T-helper 2 cell (primary cell): ENCODE results near the gene CFAP70.
A peak's percentile ranks its signal among the peaks of the same experiment; 100 is the strongest.

Experiments used
- DNase-seq, 5 experiments: peaks; one replicate each; pipeline versions ENCODE4 v3.0.0 to v3.0.0-alpha.2; 2012 to 2022

CFAP70 gene

DNA sequence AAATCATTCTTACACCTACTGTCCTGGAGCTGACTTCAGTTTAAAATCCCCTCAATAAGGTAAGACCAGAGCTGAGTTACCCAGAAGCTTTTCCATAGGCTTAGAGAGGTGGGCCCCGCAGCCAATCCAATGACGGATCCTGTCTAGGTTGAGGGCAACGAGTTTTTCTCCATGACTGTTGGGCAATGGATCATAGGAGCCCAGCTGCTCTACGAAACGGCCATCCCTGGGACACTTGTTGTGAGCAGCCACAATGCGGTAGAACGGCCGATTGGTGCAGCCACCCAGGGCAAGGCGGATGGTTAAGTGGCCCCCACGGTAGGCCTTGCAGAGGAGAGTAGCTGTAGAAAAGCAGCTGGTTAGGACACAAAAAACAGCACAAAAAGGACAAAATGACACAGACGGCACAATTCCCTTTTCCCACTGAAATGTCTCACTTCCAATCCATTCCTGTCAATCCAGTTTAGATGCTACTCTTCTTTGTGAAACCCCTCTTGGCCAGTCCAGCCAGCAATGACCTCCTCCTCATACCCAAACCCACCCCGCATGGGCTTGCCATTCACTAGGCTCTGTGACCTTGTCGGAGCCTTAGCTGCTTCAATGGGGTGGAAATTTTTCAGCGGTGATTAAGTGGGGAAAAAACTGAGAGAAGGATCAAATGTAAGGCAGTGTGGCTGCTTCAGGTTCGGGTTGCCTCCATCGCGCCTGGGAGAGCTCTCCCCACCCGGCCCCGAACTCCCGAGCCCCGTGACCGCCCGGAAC, 106.8 kb downstream of the CFAP70 start:
- DNase-seq = peak in 1 of 5 experiments; percentile 47

GRCh38 chr10:73248259-73248724, 110.4 kb downstream of the CFAP70 start:
- no peak for DNase-seq

DNA sequence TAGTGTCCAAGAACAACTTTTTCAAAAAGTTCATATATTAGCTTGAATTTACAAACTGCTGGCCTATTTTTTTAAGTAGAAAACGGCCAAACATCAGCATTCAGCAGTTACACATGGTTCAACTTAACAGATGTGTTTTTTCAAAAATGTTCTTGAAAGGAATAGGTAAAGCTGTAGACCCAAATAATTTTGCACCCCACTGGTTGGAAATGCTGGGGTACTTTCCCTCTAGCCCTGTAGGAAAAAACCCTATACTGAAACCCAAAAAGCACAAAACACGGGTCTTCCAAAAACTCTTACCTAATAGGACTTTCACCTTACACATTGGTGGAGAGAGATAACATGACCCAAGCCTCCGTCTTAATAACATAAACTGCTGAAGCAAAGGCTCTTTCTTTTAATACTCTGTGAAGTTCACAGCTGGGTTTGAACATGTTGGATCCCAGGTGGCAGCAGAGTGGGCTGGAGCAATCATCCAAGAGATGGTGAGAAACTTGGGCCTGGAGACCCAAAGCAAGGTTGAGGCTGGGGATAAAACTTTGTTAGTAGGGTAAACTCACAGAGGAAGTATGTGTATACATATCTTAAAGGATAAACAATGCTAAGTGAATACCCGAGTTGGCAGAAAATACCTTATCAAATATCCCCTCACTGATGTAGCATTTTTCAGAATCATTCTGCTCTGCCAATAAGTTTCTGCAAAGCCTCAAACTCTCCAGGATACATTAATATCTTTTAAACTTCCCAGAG, 111.0 kb downstream of the CFAP70 start:
- peak in 1 of 5 experiments; percentile 23 for DNase-seq

DNA sequence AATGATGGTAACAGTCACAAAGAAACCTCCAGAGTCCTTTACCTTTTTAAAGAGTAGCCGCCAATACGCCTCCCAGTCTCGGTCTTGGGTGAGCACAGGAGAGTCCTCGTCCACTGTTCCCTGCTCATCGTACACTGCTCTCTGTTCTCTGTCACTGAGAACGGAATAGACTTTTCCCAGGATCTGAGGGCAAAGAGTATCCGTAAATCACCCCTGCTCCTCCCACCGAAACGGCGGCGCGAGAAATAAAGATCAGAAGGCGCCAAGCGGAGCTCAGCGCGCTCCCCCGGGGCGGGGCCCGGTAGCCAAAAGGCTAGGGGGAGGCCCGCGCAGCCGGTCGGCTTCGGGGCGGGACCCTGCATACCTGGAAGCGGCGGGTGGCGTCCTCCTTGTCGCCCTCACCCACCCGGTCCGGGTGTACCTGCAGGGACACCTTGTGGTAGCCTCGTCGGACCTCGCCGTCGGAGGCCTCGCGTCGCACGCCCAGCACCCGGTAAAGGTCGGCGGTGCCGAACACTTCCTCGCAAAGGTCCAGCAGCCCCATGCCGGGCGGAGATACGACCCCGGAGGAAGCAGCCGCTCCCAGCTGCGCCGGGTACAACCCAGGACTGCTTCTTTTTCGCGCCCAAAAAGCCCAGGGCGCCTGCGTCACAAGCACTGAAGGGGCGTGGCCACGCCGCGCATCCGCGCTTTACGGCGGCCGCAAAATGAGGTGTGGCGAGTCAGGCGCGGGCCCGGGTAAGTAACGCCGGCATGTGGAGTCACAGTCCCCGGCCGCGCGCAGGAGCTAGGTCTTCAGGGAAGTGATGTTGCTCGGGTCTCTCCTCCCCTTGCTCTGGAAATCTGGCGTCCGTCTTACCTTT, 111.8 kb downstream of the CFAP70 start, which contains the start of gene DNAJC9:
Gene DNAJC9, minus strand, starts transcription at position 610 of the 863 bp plus-strand sequence. Its CDS starts 66 bp downstream, at position 544.
- peak; percentile 91 to 97 (median 94) for DNase-seq

GRCh38 chr10:73246322-73246645, 112.4 kb downstream of the CFAP70 start:
- DNase-seq = peak in 1 of 5 experiments; percentile 13

DNA sequence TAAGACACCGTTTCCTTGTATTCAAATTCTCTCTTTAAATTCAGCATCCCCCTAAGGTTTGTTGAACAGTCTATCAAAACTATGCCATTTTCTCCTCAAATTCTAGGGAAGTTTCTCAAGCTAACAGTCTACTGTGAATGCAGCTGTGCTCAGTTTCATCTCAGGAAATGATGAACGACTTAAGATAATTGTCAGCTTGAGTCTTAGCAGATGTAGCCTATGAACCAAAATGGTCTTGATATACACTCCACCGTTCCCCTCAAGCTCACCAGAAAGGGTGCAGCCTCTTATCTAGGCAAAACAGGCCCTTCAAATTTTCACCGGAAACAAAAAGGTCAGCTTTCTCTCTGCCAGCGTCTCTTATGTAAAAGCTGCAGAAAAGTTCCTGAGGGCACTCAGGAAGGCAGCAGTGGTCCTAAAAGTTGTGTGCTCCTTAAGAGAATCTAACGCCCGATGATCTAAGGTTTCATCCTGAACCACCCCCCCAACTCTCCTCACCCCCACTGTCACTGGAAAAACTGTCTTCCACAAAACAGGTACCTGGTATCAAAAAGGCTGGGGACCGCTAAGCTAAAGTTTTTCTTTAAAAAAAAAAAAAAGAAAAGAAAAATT, 113.7 kb downstream of the CFAP70 start:
- DNase-seq = peak in 1 of 5 experiments; percentile 38

GRCh38 chr10:73239908-73240307, 118.8 kb downstream of the CFAP70 start:
- no peak for DNase-seq

- no peak for DNase-seq
These were observed 119.6 kb downstream of the CFAP70 start for GRCh38 chr10:73238990-73239566.

- no peak for DNase-seq
These were observed 124.0 kb downstream of the CFAP70 start for GRCh38 chr10:73234695-73235094.

- DNase-seq = no peak
These were observed 124.8 kb downstream of the CFAP70 start for GRCh38 chr10:73233883-73234282.

GRCh38 chr10:73232887-73233286, 125.8 kb downstream of the CFAP70 start:
- DNase-seq = no peak

- DNase-seq = no peak
These were observed 129.1 kb downstream of the CFAP70 start for GRCh38 chr10:73229567-73229966.

DNA sequence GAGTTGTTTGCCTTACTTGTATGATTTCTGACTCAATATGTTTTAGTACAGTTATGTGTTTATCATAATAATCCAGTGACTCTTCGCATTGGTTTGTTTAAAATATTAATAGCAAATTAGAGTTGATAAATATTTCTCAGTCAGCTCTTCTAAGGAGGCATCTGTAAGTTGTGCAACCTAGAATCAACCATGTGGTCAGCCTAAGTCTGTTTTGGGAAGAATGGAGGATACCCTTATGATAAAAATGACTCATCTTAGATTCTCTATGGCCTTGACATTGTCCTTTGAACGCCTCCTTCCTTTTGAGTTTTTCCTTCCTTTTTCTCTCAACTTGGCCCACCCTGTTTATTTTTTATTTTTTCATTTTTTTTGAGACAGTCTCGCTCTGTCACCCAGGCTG, 130.4 kb downstream of the CFAP70 start:
- no peak for DNase-seq

- no peak for DNase-seq
These were observed 132.0 kb downstream of the CFAP70 start for GRCh38 chr10:73226663-73227062.

DNA sequence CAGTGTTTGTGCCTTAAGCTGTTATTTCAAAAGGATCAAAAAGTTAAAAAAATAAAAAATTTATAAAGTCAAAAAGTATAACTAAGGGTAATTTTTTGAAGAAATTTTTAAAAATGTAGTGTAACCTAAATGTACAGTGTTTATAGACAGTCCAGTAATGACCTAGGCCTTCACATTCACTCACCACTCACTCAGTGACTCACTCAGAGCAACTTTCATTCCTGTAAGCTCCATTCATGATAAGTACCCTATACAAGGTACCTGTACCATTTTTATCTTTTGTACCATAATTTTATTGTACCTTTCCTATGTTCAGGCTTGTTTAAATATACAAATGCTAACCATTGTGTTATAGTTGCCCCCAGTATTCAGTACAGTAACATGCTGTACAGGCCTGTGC, 133.1 kb downstream of the CFAP70 start:
- DNase-seq = no peak

DNA sequence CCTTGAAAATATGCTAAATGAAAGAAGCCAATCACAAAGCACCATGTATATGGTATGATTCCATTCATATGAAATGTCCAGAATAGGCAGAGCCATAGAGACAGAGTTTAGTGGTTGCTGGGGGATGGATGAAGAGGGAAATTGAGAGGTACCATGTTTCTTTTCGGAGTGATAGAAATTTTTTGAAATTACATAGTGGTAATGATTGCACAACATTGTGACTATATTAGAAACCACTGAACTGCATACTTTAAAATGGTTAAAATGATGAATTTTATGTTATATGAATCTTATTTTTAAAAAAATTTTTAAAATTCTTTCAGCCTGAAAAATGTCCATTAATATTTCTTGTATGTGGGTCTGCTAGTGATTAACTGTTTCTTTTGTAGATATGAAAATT, 137.7 kb downstream of the CFAP70 start:
- no peak for DNase-seq

- no peak for DNase-seq
These were observed 139.3 kb downstream of the CFAP70 start for GRCh38 chr10:73219384-73219783.

DNA sequence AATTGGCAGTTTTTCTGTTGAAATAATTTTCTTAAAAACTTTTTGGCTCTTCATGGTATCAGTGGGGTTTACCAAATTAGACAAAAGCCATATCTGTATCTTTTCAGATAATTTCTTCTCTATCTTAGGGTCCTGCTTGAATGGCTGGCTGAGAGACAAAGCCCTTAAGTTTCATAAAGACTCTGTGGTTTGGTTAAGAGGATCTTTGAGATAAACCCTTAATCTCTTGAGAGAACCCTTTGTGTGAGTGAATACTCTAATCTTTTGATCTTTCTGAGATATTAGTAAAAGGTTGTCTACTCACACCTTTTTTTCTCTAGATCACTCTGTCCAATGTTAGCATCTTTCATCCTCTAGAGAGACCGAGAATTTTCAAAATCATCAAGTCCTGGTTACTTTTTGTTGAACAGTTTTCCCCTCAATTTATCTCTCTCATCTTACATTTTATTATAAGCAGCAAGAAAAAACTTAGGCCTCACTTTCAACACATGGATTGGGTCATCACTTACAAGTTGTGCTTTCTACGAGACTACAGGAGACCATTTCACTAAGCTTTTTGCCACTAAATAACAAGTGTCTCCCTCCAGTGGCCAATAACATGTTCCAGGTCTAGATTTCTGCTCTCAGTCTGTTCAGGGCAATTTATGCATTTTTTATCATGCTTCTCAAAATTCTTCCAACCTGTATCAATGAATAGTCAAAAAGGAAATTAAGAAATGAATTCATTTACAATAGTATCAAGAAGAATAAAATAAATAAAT, 140.1 kb downstream of the CFAP70 start:
- peak in 1 of 5 experiments; percentile 56 for DNase-seq

DNA sequence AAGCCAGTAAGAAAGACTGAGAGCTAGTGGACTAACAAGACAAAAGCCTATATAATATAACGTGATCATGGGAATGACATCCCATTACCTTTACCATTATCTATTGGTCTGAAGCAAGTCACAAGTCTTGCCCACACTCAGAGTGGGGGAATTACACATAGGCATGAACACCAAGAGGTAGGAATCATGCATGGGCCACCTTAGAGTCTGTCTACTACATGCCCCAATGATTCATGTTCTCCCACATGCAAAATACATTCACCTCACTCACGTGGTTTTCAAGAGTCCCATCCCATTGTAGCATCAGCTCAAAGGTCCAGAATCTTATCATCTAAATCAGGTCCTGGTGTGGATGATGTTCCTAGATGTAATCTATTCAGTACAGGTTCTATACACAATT, 141.0 kb downstream of the CFAP70 start:
- no peak for DNase-seq

DNA sequence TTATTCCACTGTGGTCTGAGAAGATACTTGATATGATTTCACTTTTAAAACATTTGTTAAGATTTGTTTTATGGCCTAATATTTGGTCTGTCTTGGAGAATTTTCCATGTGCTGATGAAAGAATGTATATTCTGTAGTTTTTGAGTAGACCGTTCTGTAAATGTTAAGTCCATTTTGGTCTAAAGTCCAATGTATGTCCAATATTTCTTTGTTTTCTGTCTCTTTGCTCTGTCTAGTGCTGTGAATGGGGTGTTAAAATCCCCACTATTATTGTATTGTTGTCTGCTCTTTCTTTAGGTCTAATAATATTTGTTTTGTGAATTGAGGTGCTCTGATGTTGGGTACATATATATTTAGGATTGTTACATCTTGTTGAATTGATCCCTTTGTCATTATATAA, 142.9 kb downstream of the CFAP70 start:
- no peak for DNase-seq

- DNase-seq = no peak
These were observed 147.4 kb downstream of the CFAP70 start for GRCh38 chr10:73211106-73211811.
